Neutrophil (primary cell): ENCODE results near the gene AP4S1.
A peak's percentile ranks its signal among the peaks of the same experiment; 100 is the strongest.
"Not testable (repeated sequence)": the region's sequence is repeated elsewhere in the genome, so short reads cannot be mapped to it uniquely, and the experiment has no call there.

ENCODE experiments used
- H3K27ac ChIP-seq: fragments of 200-600 bp; sonication (generic); 2 replicates; pipeline ENCODE4 v1.5.1; 2016; ENCODE audit warnings: mild to moderate bottlenecking, moderate library complexity
- H3K27me3 ChIP-seq: fragments of 200-600 bp; sonication (generic); 2 replicates; pipeline ENCODE4 v1.6.0; 2016; ENCODE audit warnings: mild to moderate bottlenecking
- H3K36me3 ChIP-seq: fragments of 200-600 bp; sonication (generic); 2 replicates; pipeline ENCODE4 v1.5.1; 2017
- H3K4me1 ChIP-seq, 2 experiments: fragments of 200-600 bp in 1 of 2; sonication (generic) in 1 of 2; 1 replicate in 1 of 2; 2 replicates in 1 of 2; pipeline versions ENCODE4 v1.5.1 to v1.6.1; 2013 to 2016; ENCODE audit warnings: low read depth in 1 of 2, low read length in 1 of 2, mild to moderate bottlenecking in 1 of 2, moderate library complexity in 1 of 2; ENCODE audit not compliant: control insufficient read depth in 1 of 2, insufficient read depth in 1 of 2
- H3K4me3 ChIP-seq, 2 experiments: fragments of 200-600 bp in 1 of 2; sonication (generic) in 1 of 2; 1 replicate in 1 of 2; 2 replicates in 1 of 2; pipeline ENCODE4 v1.5.1; 2013 to 2016; ENCODE audit warnings: low read depth in 1 of 2, low read length in 1 of 2, mild to moderate bottlenecking in 1 of 2, moderate library complexity in 1 of 2
- H3K9me3 ChIP-seq: fragments of 200-600 bp; sonication (generic); 2 replicates; pipeline ENCODE4 v1.5.1; 2016
- TF ChIP-seq, protein P1 (sequence below): fragments of 200-600 bp; sonication (generic); IDR thresholded peaks from 2 replicates; pipeline ENCODE4 v1.5.1; 2016; ENCODE audit warnings: antibody characterized with exemption

Gene AP4S1, protein sequence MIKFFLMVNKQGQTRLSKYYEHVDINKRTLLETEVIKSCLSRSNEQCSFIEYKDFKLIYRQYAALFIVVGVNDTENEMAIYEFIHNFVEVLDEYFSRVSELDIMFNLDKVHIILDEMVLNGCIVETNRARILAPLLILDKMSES

DNA sequence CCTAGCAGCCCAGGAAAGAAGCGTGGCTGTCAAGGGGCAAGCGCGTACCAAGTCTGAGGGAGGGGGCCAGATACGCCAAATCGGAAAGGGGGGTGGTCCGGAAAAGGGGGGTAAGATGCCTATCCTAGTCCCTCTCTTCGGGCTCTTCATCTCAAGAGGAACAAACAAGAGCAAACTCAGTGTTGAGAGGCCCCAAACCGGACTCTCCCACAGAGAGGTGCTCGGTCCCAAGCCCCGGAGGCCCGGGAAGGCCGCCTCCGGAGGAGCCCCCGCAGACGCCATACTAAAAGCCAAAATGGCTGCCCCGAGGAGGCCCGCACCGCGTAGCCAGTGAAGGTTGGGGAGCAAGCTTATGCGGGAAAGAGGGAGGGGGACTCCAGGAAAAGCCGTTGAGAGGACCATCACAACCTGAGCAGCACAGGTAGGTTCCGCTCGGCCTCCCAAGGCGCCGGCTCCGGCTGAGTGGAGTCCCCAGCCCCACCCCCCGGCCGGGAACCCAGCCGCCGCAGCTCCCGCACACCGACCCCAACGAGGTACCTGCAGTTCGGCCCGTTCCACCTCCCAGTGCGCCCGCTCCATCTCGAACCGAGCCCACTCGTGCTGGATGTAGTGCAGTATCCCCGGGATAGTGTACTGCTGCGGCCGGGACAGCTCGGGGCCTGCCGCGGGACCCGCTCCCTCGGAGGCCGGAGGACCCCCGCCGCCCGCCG, at the start of gene AP4S1:
AP4S1 (plus strand) TSS at position 283 of the 710 bp plus-strand sequence. CDS start 40,548 bp downstream, outside the sequence.
- H3K4me3 ChIP-seq: peak within 1 kb of the TSS; percentile 66 to 90
- peaks cover 27 to 29% of the 10 kb centered on the region in 2 experiments for H3K4me1 ChIP-seq
- no peaks in the 10 kb centered on the region for H3K9me3 ChIP-seq
- H3K36me3 ChIP-seq: no peaks in the 10 kb centered on the region
- H3K27me3 ChIP-seq: no peaks in the 10 kb centered on the region
- TF ChIP-seq, protein P1, sequence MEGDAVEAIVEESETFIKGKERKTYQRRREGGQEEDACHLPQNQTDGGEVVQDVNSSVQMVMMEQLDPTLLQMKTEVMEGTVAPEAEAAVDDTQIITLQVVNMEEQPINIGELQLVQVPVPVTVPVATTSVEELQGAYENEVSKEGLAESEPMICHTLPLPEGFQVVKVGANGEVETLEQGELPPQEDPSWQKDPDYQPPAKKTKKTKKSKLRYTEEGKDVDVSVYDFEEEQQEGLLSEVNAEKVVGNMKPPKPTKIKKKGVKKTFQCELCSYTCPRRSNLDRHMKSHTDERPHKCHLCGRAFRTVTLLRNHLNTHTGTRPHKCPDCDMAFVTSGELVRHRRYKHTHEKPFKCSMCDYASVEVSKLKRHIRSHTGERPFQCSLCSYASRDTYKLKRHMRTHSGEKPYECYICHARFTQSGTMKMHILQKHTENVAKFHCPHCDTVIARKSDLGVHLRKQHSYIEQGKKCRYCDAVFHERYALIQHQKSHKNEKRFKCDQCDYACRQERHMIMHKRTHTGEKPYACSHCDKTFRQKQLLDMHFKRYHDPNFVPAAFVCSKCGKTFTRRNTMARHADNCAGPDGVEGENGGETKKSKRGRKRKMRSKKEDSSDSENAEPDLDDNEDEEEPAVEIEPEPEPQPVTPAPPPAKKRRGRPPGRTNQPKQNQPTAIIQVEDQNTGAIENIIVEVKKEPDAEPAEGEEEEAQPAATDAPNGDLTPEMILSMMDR: no peak
- H3K27ac ChIP-seq: peak within 1 kb of the TSS; percentile 95

DNA sequence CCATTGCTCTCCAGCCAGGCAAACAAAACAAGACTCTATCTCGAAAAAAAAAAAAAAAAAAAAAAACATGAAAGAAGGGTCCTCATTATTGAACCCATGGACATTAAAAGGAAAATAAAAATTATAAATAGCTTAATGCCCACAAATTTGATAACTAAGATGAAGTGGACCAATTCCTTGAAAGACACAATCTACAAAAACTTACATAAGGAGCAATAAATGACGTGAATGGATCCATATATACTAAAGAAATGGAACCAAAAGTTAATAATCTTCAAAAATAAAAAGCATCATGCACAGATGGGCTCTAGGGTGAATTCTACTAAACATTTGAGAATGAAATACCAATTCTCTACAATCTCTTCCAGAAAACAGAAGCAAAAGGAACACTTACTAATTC, 47.7 kb upstream of the AP4S1 start:
- Histone ChIP-seq H3K4me1 (peaks cover 4 to 13% of the 10 kb centered on the region in 2 experiments), H3K36me3 (no peaks in the 10 kb centered on the region), H3K27me3 (no peaks in the 10 kb centered on the region), H3K4me3 (no peak overlapping the region), H3K27ac (no peak overlapping the region), H3K9me3 (no peaks in the 10 kb centered on the region)
- TF ChIP-seq, protein P1: no peak

DNA sequence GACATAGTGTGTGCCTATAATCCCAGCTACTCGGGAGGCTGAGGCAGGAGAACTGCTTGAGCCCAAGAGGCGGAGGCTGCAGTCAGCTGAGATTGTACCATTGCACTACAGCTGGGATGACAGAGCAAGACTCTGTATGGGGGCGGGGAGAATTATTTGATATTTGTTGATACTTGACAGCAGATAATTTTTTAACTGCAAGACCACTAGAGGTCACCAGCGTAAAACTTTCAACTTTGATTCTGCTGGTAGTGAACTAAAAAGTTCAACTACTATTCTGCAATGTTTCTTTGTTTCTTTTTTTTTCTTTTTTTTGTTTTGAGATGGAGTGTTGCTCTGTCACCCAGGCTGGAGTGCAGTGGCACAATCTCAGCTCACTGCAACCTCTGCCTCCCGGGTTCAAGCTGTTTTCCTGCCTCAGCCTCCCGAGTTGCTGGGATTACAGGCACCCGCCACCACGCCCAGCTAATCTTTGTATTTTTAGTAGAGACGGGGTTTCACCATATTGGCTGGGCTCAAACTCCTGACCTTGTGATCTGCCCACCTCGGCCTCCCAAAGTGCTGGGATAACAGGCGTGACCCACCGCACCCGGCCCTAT, 45.2 kb upstream of the AP4S1 start:
- H3K27ac ChIP-seq, H3K4me3 ChIP-seq, H3K27me3 ChIP-seq, H3K9me3 ChIP-seq, H3K36me3 ChIP-seq: not testable (repeated sequence)
- peaks cover 4 to 14% of the 10 kb centered on the region in 2 experiments for H3K4me1 ChIP-seq

DNA sequence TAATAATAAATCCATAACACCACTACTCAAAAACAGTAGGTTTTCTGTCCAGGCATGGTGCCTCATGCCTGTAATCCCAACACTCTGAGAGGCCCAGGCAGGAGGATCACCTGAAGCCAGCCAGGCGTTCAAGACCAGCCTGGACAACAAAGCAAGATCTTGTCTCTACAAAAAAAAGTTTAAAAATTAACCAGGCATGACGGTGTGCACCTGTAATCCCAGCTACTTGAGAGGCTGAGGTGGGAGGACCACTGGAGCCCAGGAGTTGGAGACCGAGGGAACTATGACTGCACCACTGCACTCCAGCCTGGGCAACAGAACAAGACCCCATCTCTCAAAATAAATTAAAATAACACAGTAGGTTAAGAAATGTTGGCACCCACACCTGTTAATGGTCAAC, 44.5 kb upstream of the AP4S1 start:
- Histone ChIP-seq H3K4me1 (peaks cover 2 to 13% of the 10 kb centered on the region in 2 experiments), H3K4me3 (no peak overlapping the region), H3K36me3 (no peaks in the 10 kb centered on the region), H3K27ac (no peak overlapping the region), H3K27me3 (no peaks in the 10 kb centered on the region), H3K9me3 (no peaks in the 10 kb centered on the region)
- TF ChIP-seq, protein P1: no peak

DNA sequence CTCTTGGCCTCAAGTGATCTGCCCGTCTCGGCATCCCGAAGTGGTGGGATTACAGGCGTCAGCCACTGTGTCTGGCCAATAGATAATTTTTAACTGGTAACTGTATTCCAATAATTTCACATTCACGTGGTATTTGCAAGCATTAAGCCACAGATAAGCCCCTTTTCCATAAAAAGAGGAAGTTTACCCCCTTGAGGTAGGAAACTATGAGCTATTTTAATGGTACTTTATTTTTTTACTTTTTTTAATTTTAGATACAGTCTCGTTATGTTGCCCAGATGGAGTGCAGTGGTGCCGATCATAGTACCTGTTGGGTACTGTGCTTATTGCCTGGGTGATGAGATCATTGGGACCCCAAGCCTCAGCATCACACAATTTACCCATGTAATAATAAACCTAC, 42.9 kb upstream of the AP4S1 start:
- Histone ChIP-seq H3K4me3 (no peak overlapping the region), H3K36me3 (no peaks in the 10 kb centered on the region), H3K27ac (no peak overlapping the region), H3K27me3 (no peaks in the 10 kb centered on the region), H3K9me3 (no peaks in the 10 kb centered on the region), H3K4me1 (peaks cover 0 to 8% of the 10 kb centered on the region in 2 experiments)
- TF ChIP-seq, protein P1: no peak

DNA sequence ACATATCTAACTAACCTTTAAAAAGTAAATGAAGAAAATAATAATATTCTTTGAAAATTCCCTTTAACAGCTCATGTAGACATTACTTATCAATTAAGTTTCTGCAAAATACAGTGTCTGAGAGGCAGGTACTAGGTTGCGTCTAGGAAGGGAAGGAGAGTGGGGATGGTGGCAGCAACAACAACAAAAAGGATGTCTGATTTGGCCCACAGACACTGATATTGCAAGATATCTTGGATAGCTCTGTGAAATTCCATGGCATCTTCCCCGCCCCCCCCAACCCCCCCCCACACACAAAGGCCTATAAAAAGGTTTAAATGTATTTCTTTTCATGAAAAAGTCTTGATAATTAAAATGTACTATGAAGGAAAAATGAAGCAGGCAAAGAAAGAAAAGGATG, 41.6 kb upstream of the AP4S1 start:
- no peaks in the 10 kb centered on the region for H3K27me3 ChIP-seq

More for the DNA sequence above, 41.6 kb upstream of the AP4S1 start:
- Histone ChIP-seq H3K27ac (no peak overlapping the region), H3K4me1 (peaks cover 0 to 8% of the 10 kb centered on the region in 2 experiments), H3K9me3 (no peaks in the 10 kb centered on the region), H3K4me3 (no peak overlapping the region), H3K36me3 (no peaks in the 10 kb centered on the region)
- TF ChIP-seq, protein P1: no peak
